Measurements from ENCODE around the gene YKT6.
"Not testable (repeated sequence)": the region's sequence is repeated elsewhere in the genome, so short reads cannot be mapped to it uniquely, and the experiment has no call there.

The YKT6 gene

GRCh38 chr7:44158873-44159631 is 41.7 kb upstream of the YKT6 start:
- no peak overlapping the region for H3K9ac ChIP-seq (ENCODE audit: low read depth, low read length)
- H3K9me3 ChIP-seq (ENCODE audit: control insufficient read depth, insufficient read depth, low read length) = no peaks in the 10 kb centered on the region
- H3K4me1 ChIP-seq (ENCODE audit: control insufficient read depth, insufficient read depth, low read length) = peaks cover 9% of the 10 kb centered on the region
- H3K36me3 ChIP-seq (ENCODE audit: control insufficient read depth, insufficient read depth, low read length) = no peaks in the 10 kb centered on the region
- H3K4me3 ChIP-seq (ENCODE audit: low read depth, low read length) = no peak overlapping the region
- no peak overlapping the region for H3K27ac ChIP-seq (ENCODE audit: low read depth, low read length)
- H3K27me3 ChIP-seq (ENCODE audit: control insufficient read depth, insufficient read depth, low read length) = no peaks in the 10 kb centered on the region

DNA sequence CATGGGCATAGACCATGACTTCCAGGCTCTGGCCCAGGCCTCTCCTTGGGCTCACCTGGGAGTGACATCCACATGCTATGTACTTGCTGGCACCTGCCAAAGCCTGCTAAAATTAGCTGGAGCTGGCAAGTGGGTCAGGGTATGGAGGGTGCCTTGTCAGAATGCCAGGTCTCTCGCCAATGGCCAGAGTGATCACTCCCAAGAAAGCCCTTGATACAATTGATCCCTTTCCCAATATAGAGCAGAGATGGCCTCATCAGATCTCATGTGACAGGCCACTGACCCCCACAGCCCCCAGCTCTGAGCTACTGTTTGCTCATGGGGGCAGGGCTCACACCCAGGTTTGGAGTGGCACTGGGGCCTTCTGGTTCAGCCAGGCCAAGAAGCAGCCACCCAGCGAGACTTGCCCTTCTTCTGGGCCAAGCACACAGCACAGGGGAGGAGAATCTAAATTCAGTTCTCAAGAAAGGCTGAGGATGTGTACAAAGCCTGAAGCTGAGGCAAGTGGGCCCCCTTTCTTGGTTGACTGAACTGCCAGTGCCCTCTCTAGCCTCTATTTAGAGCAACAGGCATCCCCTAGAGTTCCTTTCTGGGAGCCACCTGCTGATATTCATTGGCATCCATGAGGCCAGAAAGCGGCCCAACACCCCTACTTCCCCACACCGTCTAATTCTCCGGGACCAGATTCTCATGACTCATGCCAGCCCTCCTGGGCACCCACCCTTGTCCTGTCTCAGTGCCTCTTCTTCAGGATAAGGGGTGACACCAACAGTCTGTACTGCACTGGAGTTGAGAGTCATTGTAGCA is 40.8 kb upstream of the YKT6 start:
- H3K4me1 ChIP-seq (ENCODE audit: control insufficient read depth, insufficient read depth, low read length) = peaks cover 9% of the 10 kb centered on the region
- no peaks in the 10 kb centered on the region for H3K9me3 ChIP-seq (ENCODE audit: control insufficient read depth, insufficient read depth, low read length)
- no peak overlapping the region for H3K27ac ChIP-seq (ENCODE audit: low read depth, low read length)
- no peaks in the 10 kb centered on the region for H3K27me3 ChIP-seq (ENCODE audit: control insufficient read depth, insufficient read depth, low read length)
- H3K36me3 ChIP-seq (ENCODE audit: control insufficient read depth, insufficient read depth, low read length) = no peaks in the 10 kb centered on the region
- H3K4me3 ChIP-seq (ENCODE audit: low read depth, low read length) = no peak overlapping the region
- H3K9ac ChIP-seq (ENCODE audit: low read depth, low read length) = no peak overlapping the region

- Histone ChIP-seq H3K27ac (ENCODE audit: low read depth, low read length) (no peak overlapping the region), H3K9ac (ENCODE audit: low read depth, low read length) (no peak overlapping the region), H3K36me3 (ENCODE audit: control insufficient read depth, insufficient read depth, low read length) (no peaks in the 10 kb centered on the region), H3K9me3 (ENCODE audit: control insufficient read depth, insufficient read depth, low read length) (no peaks in the 10 kb centered on the region), H3K27me3 (ENCODE audit: control insufficient read depth, insufficient read depth, low read length) (no peaks in the 10 kb centered on the region), H3K4me1 (ENCODE audit: control insufficient read depth, insufficient read depth, low read length) (peaks cover 9% of the 10 kb centered on the region), H3K4me3 (ENCODE audit: low read depth, low read length) (no peak overlapping the region)
These were observed 39.4 kb upstream of the YKT6 start for GRCh38 chr7:44161371-44161770.

GRCh38 chr7:44162179-44162578 is 38.6 kb upstream of the YKT6 start:
- Histone ChIP-seq H3K27ac (ENCODE audit: low read depth, low read length) (no peak overlapping the region), H3K4me3 (ENCODE audit: low read depth, low read length) (no peak overlapping the region), H3K9me3 (ENCODE audit: control insufficient read depth, insufficient read depth, low read length) (no peaks in the 10 kb centered on the region), H3K9ac (ENCODE audit: low read depth, low read length) (no peak overlapping the region), H3K36me3 (ENCODE audit: control insufficient read depth, insufficient read depth, low read length) (no peaks in the 10 kb centered on the region), H3K4me1 (ENCODE audit: control insufficient read depth, insufficient read depth, low read length) (peaks cover 9% of the 10 kb centered on the region), H3K27me3 (ENCODE audit: control insufficient read depth, insufficient read depth, low read length) (no peaks in the 10 kb centered on the region)

DNA sequence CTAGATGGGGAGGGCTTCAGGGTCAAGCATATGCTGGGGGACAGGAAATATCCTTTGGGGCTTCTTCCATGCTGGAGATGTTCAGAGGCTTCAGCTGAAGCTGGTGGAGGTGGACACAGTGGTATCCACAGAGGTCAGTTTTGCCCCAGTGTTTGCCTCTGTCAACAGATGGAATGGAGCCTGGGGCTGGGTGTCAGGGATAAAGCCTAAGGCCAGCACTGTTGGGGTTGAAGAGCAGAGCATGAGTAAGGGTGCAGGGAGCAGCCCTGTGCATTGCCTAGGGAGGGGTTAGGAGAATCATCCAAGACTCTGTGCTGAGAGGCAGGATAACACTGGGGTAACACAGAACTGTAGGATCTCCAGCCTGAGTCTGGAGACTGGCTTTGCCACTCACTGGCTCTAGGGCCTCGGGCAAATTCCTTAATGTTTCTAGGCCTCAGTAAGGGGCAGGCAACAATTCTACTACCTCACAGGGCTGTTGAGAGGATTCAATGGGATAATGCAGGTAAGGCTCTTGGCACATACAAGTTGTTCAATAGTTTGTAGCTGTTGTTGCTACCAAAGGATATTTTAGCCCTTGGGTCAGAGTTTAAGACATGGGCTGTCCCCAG is 37.9 kb upstream of the YKT6 start:
- Histone ChIP-seq H3K27me3 (ENCODE audit: control insufficient read depth, insufficient read depth, low read length) (no peaks in the 10 kb centered on the region), H3K27ac (ENCODE audit: low read depth, low read length) (no peak overlapping the region), H3K4me3 (ENCODE audit: low read depth, low read length) (no peak overlapping the region)

DNA sequence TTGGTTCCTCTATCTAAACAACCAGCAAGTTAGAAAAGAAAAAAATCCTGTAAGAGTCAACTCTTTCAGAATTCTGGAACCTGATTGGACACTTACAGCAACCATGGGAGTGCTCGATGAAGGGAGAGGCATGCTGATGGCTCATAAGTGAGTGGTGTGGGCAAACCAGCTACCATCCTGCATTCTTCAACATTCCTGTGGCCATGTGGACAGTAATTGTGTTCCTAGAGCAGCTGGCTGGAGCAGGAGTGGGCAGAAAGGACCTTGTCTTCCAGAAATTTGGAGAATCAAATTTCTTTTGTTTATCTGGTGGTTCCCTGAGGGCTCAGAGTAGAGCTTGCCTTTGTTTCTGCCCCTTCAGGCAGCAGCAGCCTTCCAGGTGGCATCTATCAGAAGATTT is 37.2 kb upstream of the YKT6 start:
- Histone ChIP-seq H3K4me3 (ENCODE audit: low read depth, low read length) (no peak overlapping the region), H3K9me3 (ENCODE audit: control insufficient read depth, insufficient read depth, low read length) (no peaks in the 10 kb centered on the region), H3K27ac (ENCODE audit: low read depth, low read length) (no peak overlapping the region), H3K9ac (ENCODE audit: low read depth, low read length) (no peak overlapping the region), H3K27me3 (ENCODE audit: control insufficient read depth, insufficient read depth, low read length) (no peaks in the 10 kb centered on the region), H3K4me1 (ENCODE audit: control insufficient read depth, insufficient read depth, low read length) (peaks cover 5% of the 10 kb centered on the region), H3K36me3 (ENCODE audit: control insufficient read depth, insufficient read depth, low read length) (no peaks in the 10 kb centered on the region)

More for the DNA sequence above, 37.9 kb upstream of the YKT6 start:
- Histone ChIP-seq H3K36me3 (ENCODE audit: control insufficient read depth, insufficient read depth, low read length) (no peaks in the 10 kb centered on the region), H3K9me3 (ENCODE audit: control insufficient read depth, insufficient read depth, low read length) (no peaks in the 10 kb centered on the region), H3K4me1 (ENCODE audit: control insufficient read depth, insufficient read depth, low read length) (peaks cover 5% of the 10 kb centered on the region), H3K9ac (ENCODE audit: low read depth, low read length) (no peak overlapping the region)

GRCh38 chr7:44167920-44168319 is 32.9 kb upstream of the YKT6 start:
- H3K27ac ChIP-seq (ENCODE audit: low read depth, low read length) = no peak overlapping the region
- H3K4me1 ChIP-seq (ENCODE audit: control insufficient read depth, insufficient read depth, low read length) = peaks cover 5% of the 10 kb centered on the region
- H3K4me3 ChIP-seq (ENCODE audit: low read depth, low read length) = no peak overlapping the region
- no peaks in the 10 kb centered on the region for H3K27me3 ChIP-seq (ENCODE audit: control insufficient read depth, insufficient read depth, low read length)
- no peak overlapping the region for H3K9ac ChIP-seq (ENCODE audit: low read depth, low read length)
- no peaks in the 10 kb centered on the region for H3K9me3 ChIP-seq (ENCODE audit: control insufficient read depth, insufficient read depth, low read length)
- H3K36me3 ChIP-seq (ENCODE audit: control insufficient read depth, insufficient read depth, low read length) = no peaks in the 10 kb centered on the region

DNA sequence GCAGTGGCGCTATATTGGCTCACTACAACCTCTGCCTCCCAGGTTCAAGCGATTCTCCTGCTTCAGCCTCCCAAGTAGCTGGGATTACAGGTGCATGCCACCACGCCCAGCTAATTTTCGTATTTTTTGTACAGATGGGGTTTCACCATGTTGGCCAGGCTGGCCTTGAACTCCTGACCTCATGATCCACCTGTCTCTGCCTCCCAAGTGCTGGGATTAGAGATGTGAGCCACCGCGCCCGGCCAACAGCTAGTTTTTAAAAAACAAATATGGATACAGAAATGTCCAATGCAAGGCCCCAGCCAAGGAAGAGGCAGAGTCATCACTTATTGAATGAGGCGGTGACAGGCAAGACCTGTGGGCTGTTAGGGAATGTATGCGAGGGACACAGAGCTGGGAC is 28.9 kb upstream of the YKT6 start:
- not testable (repeated sequence) for H3K4me1 ChIP-seq (ENCODE audit: control insufficient read depth, insufficient read depth, low read length); H3K27ac ChIP-seq (ENCODE audit: low read depth, low read length); H3K27me3 ChIP-seq (ENCODE audit: control insufficient read depth, insufficient read depth, low read length); H3K9ac ChIP-seq (ENCODE audit: low read depth, low read length); H3K36me3 ChIP-seq (ENCODE audit: control insufficient read depth, insufficient read depth, low read length); H3K4me3 ChIP-seq (ENCODE audit: low read depth, low read length); H3K9me3 ChIP-seq (ENCODE audit: control insufficient read depth, insufficient read depth, low read length)

DNA sequence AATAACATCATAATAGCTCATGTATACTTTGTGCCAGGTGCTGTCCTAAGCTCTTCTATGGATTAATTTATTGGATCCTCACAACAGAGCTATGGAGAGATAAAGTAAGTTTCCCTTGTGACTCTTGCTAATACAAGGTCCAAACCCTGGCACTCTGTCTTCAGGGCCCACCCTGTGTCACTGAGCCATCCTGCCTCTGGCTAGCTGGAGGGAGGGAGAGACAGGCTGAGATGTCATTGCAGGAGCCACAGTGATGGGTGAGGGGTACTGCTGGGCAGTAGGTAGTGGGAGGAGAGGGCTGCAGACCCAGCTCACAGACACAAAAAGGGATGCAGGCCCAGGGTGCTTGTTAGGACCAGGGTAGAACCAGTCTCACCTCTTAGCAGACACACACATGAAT is 28.4 kb upstream of the YKT6 start:
- Histone ChIP-seq H3K27me3 (ENCODE audit: control insufficient read depth, insufficient read depth, low read length) (no peaks in the 10 kb centered on the region), H3K4me3 (ENCODE audit: low read depth, low read length) (no peak overlapping the region), H3K27ac (ENCODE audit: low read depth, low read length) (no peak overlapping the region), H3K9ac (ENCODE audit: low read depth, low read length) (no peak overlapping the region), H3K4me1 (ENCODE audit: control insufficient read depth, insufficient read depth, low read length) (no peaks in the 10 kb centered on the region), H3K9me3 (ENCODE audit: control insufficient read depth, insufficient read depth, low read length) (no peaks in the 10 kb centered on the region), H3K36me3 (ENCODE audit: control insufficient read depth, insufficient read depth, low read length) (no peaks in the 10 kb centered on the region)

DNA sequence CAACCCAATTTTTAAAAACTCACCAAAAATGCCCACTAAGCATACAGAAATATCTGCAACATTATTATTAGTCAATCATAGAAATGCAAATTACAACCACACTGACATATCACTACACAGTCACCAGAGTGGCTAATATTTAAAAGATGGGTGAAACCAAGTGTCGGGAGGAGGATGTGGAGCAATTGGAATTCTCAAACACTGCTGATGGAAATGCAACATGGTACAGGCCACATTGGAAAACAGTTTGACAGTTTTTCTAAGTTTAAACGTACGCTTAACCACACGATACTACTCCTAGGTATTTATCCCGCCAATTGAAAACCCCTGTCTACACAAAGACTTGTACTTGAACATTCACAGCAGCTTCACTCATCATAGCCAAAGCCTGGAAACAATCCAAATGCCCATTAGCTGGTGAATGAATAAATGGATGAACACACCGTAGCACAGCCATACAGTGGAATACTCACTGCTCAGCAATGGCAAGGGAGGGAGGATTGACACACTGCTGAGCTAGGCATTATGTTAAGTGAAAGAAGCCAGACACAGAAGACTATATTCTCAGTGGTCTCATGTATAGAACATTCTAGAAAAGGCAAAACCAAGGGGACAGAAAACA is 27.9 kb upstream of the YKT6 start:
- Histone ChIP-seq H3K27me3 (ENCODE audit: control insufficient read depth, insufficient read depth, low read length) (no peaks in the 10 kb centered on the region), H3K4me1 (ENCODE audit: control insufficient read depth, insufficient read depth, low read length) (0 out of 2 replicates have a peak, but pooled peaks cover 4% of the 10 kb centered on the region), H3K9ac (ENCODE audit: low read depth, low read length) (no peak overlapping the region), H3K27ac (ENCODE audit: low read depth, low read length) (no peak overlapping the region), H3K9me3 (ENCODE audit: control insufficient read depth, insufficient read depth, low read length) (no peaks in the 10 kb centered on the region), H3K36me3 (ENCODE audit: control insufficient read depth, insufficient read depth, low read length) (no peaks in the 10 kb centered on the region), H3K4me3 (ENCODE audit: low read depth, low read length) (no peak overlapping the region)
